NCI-H146 treated with DMSO at 0.1 percent for 48 hours (cell line): Measurements from ENCODE around the gene ACTL6A.
"Not testable (repeated sequence)": the region's sequence is repeated elsewhere in the genome, so short reads cannot be mapped to it uniquely, and the experiment has no call there.

Experiments
- DNase-seq: peaks from one replicate; lab custom pipeline; 2025; ENCODE audit not compliant: unreplicated experiment; lab: John Stamatoyannopoulos, UW

Gene ACTL6A

GRCh38 chr3:179562591-179563270 is at the start of gene ACTL6A:
ACTL6A (plus strand) TSS chr3:179562926; CDS start chr3:179563093, 167 bp downstream.
- peak; percentile 100 for DNase-seq

- DNase-seq: no peak
These were observed 48.9 kb upstream of the ACTL6A start for GRCh38 chr3:179513862-179514261.

- DNase-seq: not testable (repeated sequence)
These were observed 46.1 kb upstream of the ACTL6A start for GRCh38 chr3:179516461-179517251.

GRCh38 chr3:179526482-179526881 is 36.2 kb upstream of the ACTL6A start:
- no peak for DNase-seq

GRCh38 chr3:179526989-179527391 is 35.7 kb upstream of the ACTL6A start:
- DNase-seq: peak; percentile 34

GRCh38 chr3:179528772-179529171 is 34.0 kb upstream of the ACTL6A start:
- no peak for DNase-seq

GRCh38 chr3:179531576-179531975 is 31.1 kb upstream of the ACTL6A start:
- DNase-seq: no peak

- no peak for DNase-seq
These were observed 29.5 kb upstream of the ACTL6A start for GRCh38 chr3:179533274-179533673.

GRCh38 chr3:179536256-179536655 is 26.5 kb upstream of the ACTL6A start:
- DNase-seq: no peak

GRCh38 chr3:179541094-179541493 is 21.6 kb upstream of the ACTL6A start:
- no peak for DNase-seq

- no peak for DNase-seq
These were observed 21.1 kb upstream of the ACTL6A start for GRCh38 chr3:179541596-179541995.

- no peak for DNase-seq
These were observed 20.4 kb upstream of the ACTL6A start for GRCh38 chr3:179542375-179542774.

GRCh38 chr3:179544981-179545645 is 17.6 kb upstream of the ACTL6A start:
- no peak for DNase-seq

- no peak for DNase-seq
These were observed 15.9 kb upstream of the ACTL6A start for GRCh38 chr3:179546814-179547241.

GRCh38 chr3:179551349-179552105 is 11.2 kb upstream of the ACTL6A start:
- DNase-seq: no peak

- peak; percentile 63 for DNase-seq
These were observed 3.9 kb upstream of the ACTL6A start for GRCh38 chr3:179558742-179559364.

- no peak for DNase-seq
These were observed 1.9 kb upstream of the ACTL6A start for GRCh38 chr3:179560791-179561190.

- DNase-seq: peak; percentile 44
These were observed 601 bp downstream of the ACTL6A start for GRCh38 chr3:179563271-179563783.

GRCh38 chr3:179565496-179565895 is 2.8 kb downstream of the ACTL6A start:
- no peak for DNase-seq

GRCh38 chr3:179580992-179581391 is 18.3 kb downstream of the ACTL6A start:
- no peak for DNase-seq
